HepG2 (cell line): ENCODE measurements around the gene AADAT. TPM values are rescaled to one million over a fixed set of nuclear protein-coding genes. Genes with fewer than 3 reads are reported as not detected.

ENCODE experiments used
- ATM ChIP-seq: fragments of 450-650 bp; IDR thresholded peaks from 2 replicates; pipeline ENCODE4 v1.7.1; 2017; ENCODE audit warnings: mild to moderate bottlenecking, borderline replicate concordance
- CEBPB ChIP-seq: IDR thresholded peaks from 2 replicates; pipeline ENCODE4 v1.6.1; 2011; ENCODE audit warnings: low read depth, low read length, improper control_type of control experiment, borderline replicate concordance
- GMEB2 ChIP-seq: IDR thresholded peaks from 2 replicates; pipeline ENCODE4 v1.6.1; 2016; ENCODE audit warnings: missing biosample characterization, missing genetic modification reagents, low read depth
- HNRNPLL ChIP-seq: fragments of 200-400 bp; formaldehyde crosslinking; IDR thresholded peaks from 2 replicates; pipeline ENCODE4 v1.6.1; 2017; ENCODE audit warnings: mild to moderate bottlenecking, low read depth, low read length; ENCODE audit not compliant: poor library complexity, severe bottlenecking
- NFE2L1 ChIP-seq: sonication (generic); formaldehyde crosslinking; IDR thresholded peaks from 2 replicates; pipeline ENCODE4 v1.4.0; 2020; ENCODE audit warnings: missing genetic modification reagents, mild to moderate bottlenecking, borderline replicate concordance
- PCBP2 ChIP-seq: fragments of 200-400 bp; formaldehyde crosslinking; optimal IDR thresholded peaks from 2 replicates; pipeline ENCODE3; 2018; ENCODE audit warnings: low read length, low read depth; ENCODE audit not compliant: poor library complexity, severe bottlenecking
- SIX4 ChIP-seq: sonication (generic); formaldehyde crosslinking; IDR thresholded peaks from 2 replicates; pipeline ENCODE4 v1.4.0; 2020; ENCODE audit warnings: missing genetic modification reagents
- TAF15 ChIP-seq: fragments of 200-400 bp; formaldehyde crosslinking; IDR thresholded peaks from one replicate; pipeline ENCODE4 v1.6.1; 2018; ENCODE audit warnings: mild to moderate bottlenecking, low read depth, low read length; ENCODE audit not compliant: poor library complexity, severe bottlenecking
- TBP ChIP-seq: sonication (generic); formaldehyde crosslinking; IDR thresholded peaks from 2 replicates; pipeline ENCODE4 v1.5.0; 2020; ENCODE audit warnings: missing genetic modification reagents
- TCF7 ChIP-seq: sonication (generic); IDR thresholded peaks from 2 replicates; pipeline ENCODE4 v1.6.1; 2016; ENCODE audit warnings: antibody characterized with exemption, low read depth
- ZBTB37 ChIP-seq: sonication (generic); formaldehyde crosslinking; IDR thresholded peaks from 2 replicates; pipeline ENCODE4 v1.4.0; 2020; ENCODE audit warnings: mild to moderate bottlenecking, missing genetic modification reagents
- ZBTB42 ChIP-seq: sonication (generic); formaldehyde crosslinking; IDR thresholded peaks from 2 replicates; pipeline ENCODE4 v1.5.0; 2020; ENCODE audit warnings: mild to moderate bottlenecking, missing genetic modification reagents
- ZNF609 ChIP-seq: sonication (generic); formaldehyde crosslinking; IDR thresholded peaks from 2 replicates; pipeline ENCODE4 v1.4.0; 2020; ENCODE audit warnings: mild to moderate bottlenecking, missing genetic modification reagents, borderline replicate concordance
- ZNF678 ChIP-seq: sonication (generic); formaldehyde crosslinking; IDR thresholded peaks from 2 replicates; pipeline ENCODE4 v1.4.0; 2020; ENCODE audit warnings: mild to moderate bottlenecking, missing genetic modification reagents
- ZNF709 ChIP-seq: sonication (generic); formaldehyde crosslinking; IDR thresholded peaks from 2 replicates; pipeline ENCODE4 v1.5.0; 2020; ENCODE audit warnings: mild to moderate bottlenecking, missing genetic modification reagents
- ZNF770 ChIP-seq: sonication (generic); formaldehyde crosslinking; IDR thresholded peaks from 2 replicates; pipeline ENCODE4 v1.5.0; 2020; ENCODE audit warnings: mild to moderate bottlenecking, missing genetic modification reagents
- ZNF784 ChIP-seq: sonication (generic); formaldehyde crosslinking; IDR thresholded peaks from 2 replicates; pipeline ENCODE4 v1.5.1; 2020; ENCODE audit warnings: missing genetic modification reagents, mild to moderate bottlenecking, borderline replicate concordance
- ZSCAN31 ChIP-seq: sonication (generic); formaldehyde crosslinking; IDR thresholded peaks from 2 replicates; pipeline ENCODE4 v1.5.0; 2020; ENCODE audit warnings: low read depth, mild to moderate bottlenecking, missing genetic modification reagents
- polyA plus RNA-seq, 8 experiments: library from polyadenylated mRNA; depleted of rRNA in 3 of 8; stranded (reverse) in 7 of 8; unstranded in 1 of 8; fragments of >200 nt; fragmentation: Illumina TruSeq in 4 of 8; extraction: Trizol in 4 of 8; gene quantifications; 2 replicates each; pipeline versions ENCODE4 v1.2.1 to v1.2.3, GENCODE V29; 2011 to 2016; ENCODE audit warnings: low read depth in 4 of 8, missing spikeins in 1 of 8, mixed read lengths in 1 of 8; ENCODE audit not compliant: insufficient read depth in 1 of 8
- total RNA-seq, 5 experiments: library from RNA; depleted of rRNA; stranded (reverse); fragments of >200 nt; fragmentation: Illumina TruSeq; extraction: Trizol; gene quantifications; 2 replicates each; pipeline ENCODE4 v1.2.3, GENCODE V29; 2016; ENCODE audit warnings: low read depth in 1 of 5

The AADAT gene
- total and polyA plus RNA-seq, 2 of the 13 experiments (the other 11 are each of a cell fraction or from before 2014, with no cell fraction given): 6.1 to 9.1 TPM

GRCh38 chr4:170089668-170090351, at the start of gene AADAT (continued):
- peak; percentile 52; the same call in 1 of the 2 replicates for TF ChIP-seq ZNF770 (CRISPR knock-in tag)
- TF ChIP-seq PCBP2: no peak
- TF ChIP-seq ZBTB37: no peak
- TF ChIP-seq ZNF609: no peak
- TF ChIP-seq TBP (CRISPR knock-in tag): no peak
- TF ChIP-seq ZNF709 (CRISPR knock-in tag): no peak; the same call in 1 of the 2 replicates
- TF ChIP-seq GMEB2 (CRISPR knock-in tag): no peak
- TF ChIP-seq ZSCAN31 (CRISPR knock-in tag): no peak
- TF ChIP-seq TCF7: no peak
- no peak for TF ChIP-seq SIX4 (CRISPR knock-in tag)
- 0 out of 2 replicates have a peak, but pooled peaks have one; percentile 56 for TF ChIP-seq ZNF784 (CRISPR knock-in tag)
- TF ChIP-seq ZNF678 (CRISPR knock-in tag): peak; percentile 75; the same call in 1 of the 2 replicates
- TF ChIP-seq HNRNPLL: peak; percentile 67
- no peak for TF ChIP-seq ZBTB42 (CRISPR knock-in tag)
- TF ChIP-seq TAF15: no peak
- no peak for TF ChIP-seq ATM
- TF ChIP-seq CEBPB: no peak
- TF ChIP-seq NFE2L1 (CRISPR knock-in tag): no peak
